Activated CD8-positive, alpha-beta memory T cell treated with anti-CD3 and anti-CD28 coated beads, Interleukin-2, amount 50 U/mL, for 1 hour (primary cell): ENCODE results near the gene BLM.
"Not testable (repeated sequence)": the region's sequence is repeated elsewhere in the genome, so short reads cannot be mapped to it uniquely, and the experiment has no call there.

Experiments used
- DNase-seq: peaks from one replicate; pipeline ENCODE4 v3.0.0-alpha.2; 2020; ENCODE audit errors: extremely low read depth

BLM gene

GRCh38 chr15:90735923-90736322, 18.8 kb downstream of the BLM start:
- DNase-seq = no peak

DNA sequence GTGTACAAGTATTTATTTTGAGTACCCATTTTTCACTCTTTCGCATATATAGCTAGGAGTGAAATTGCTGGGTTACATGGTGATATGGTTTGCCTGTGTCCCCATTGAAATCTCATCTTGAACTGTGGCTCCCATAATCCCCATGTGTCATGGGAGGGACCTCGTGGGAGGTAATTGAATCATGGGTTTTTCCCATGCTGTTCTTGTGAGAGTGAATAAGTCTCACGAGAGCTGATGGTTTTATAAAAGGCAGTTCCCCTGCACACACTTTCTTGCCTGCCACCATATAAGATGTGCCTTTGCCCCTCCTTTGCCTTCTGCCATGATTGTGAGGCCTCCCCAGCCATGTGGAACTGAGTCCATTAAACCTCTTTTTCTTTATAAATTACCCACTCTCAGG, 23.4 kb downstream of the BLM start:
- DNase-seq = not testable (repeated sequence)

- DNase-seq = no peak
Measured at GRCh38 chr15:90742087-90742486, 24.9 kb downstream of the BLM start.

- DNase-seq = no peak
Measured at GRCh38 chr15:90743407-90743806, 26.3 kb downstream of the BLM start.

- no peak for DNase-seq
Measured at GRCh38 chr15:90744759-90745402, 27.7 kb downstream of the BLM start.

GRCh38 chr15:90749754-90750153, 32.6 kb downstream of the BLM start:
- no peak for DNase-seq

- DNase-seq = no peak
Measured at GRCh38 chr15:90750186-90750585, 33.0 kb downstream of the BLM start.

- DNase-seq = no peak
Measured at GRCh38 chr15:90751300-90751825, 34.2 kb downstream of the BLM start.

DNA sequence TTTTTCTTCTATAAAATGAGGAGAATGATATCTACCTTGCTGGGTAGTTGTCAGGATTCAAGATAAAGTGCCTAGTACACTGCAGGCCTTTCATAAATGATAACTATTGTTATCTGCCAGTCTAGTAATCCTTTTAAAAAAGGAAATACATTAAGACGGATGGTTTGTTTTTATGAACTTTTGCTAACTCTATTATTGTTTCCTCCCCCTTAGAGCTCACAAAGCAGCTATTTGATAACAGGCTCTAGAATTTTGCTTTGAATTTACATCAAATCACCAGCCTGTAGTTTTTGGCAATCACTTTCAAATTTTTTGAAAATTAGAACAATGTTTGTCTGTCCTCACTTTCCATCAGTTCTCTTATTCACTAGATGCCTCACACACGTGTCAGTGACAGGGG, 39.8 kb downstream of the BLM start:
- no peak for DNase-seq

DNA sequence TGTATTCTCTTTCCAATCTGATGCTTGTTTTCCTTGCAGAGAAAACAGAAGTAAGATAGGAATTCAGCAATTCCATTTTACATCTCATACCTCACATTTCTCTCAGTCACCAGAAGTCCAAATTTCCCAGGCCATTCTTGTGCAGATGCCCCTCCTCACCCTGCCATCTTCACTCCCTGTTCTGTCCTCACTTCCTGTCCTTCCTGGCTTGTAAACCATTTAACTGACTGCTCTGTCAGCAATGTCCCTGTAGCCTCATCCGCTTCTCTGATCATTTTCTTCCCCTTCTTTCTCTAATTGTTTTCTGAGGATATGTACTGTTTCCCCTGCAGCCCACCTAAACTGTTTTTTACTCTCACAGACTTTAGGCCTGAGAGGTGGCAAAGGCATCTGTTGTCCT, 40.3 kb downstream of the BLM start:
- DNase-seq = no peak

DNA sequence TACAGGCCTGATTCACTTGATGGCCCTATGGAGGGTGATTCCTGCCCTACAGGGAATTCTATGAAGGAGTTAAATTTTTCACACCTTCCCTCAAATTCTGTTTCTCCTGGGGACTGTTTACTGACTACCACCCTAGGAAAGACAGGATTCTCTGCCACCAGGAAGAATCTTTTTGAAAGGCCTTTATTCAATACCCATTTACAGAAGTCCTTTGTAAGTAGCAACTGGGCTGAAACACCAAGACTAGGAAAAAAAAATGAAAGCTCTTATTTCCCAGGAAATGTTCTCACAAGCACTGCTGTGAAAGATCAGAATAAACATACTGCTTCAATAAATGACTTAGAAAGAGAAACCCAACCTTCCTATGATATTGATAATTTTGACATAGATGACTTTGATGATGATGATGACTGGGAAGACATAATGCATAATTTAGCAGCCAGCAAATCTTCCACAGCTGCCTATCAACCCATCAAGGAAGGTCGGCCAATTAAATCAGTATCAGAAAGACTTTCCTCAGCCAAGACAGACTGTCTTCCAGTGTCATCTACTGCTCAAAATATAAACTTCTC, 43.6 kb downstream of the BLM start:
- no peak for DNase-seq

DNA sequence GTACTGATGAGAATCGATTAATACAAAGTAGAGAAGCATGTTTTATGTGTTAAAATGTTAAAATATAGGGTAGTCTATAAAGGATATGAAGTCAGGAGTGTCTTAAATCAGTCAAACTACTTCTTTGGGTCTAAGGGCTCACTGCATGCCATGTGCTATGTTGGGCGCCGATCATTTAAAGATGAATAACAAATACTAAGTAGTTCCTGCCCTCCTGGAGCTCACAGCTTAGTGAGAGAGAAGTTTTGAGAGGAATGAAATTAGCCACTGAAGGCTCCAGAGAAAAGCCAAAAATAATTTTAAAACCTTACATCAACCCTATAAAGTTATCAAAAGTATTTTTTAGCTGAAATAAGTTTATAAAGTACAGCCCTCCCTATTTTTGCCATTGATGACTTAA, 44.5 kb downstream of the BLM start:
- no peak for DNase-seq

- no peak for DNase-seq
Measured at GRCh38 chr15:90762109-90762508, 45.0 kb downstream of the BLM start.

DNA sequence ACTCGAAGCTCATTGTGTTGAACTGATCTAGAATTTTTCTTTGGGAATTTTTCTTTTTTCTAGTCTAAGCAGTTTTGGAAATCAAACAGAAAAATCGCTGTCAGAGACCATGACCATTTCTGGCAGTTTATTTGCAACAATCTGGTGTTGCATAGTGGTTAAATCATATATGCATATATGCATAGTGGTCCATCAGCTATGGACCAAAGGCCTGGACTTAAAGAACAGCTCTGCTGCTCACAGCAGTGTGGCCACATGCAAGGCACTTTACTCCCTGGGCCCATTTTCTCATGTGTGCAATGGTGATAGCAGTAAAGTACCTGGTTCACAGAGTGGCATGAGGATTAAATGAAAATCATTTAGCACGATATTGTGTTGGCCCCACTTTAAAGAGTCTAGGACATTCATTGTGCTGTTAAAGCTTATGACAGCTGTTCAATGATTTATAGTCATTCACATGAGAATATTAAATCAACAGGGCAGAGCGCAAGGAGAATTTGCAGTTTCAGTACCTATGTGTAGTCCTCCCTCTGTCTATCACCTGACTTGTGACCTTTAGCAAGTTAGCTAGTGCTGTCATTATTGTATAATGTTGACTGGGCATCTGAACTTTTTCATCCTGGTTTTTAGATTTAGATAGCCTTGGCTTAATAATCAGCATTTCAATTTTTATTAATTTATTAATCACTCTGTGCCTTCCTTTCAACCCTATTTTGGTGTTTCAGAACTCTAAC, 46.4 kb downstream of the BLM start:
- DNase-seq = no peak

- DNase-seq = no peak
Measured at GRCh38 chr15:90765531-90765930, 48.4 kb downstream of the BLM start.

- DNase-seq = no peak
Measured at GRCh38 chr15:90765966-90766365, 48.8 kb downstream of the BLM start.

- DNase-seq = no peak
Measured at GRCh38 chr15:90769375-90769774, 52.2 kb downstream of the BLM start.

DNA sequence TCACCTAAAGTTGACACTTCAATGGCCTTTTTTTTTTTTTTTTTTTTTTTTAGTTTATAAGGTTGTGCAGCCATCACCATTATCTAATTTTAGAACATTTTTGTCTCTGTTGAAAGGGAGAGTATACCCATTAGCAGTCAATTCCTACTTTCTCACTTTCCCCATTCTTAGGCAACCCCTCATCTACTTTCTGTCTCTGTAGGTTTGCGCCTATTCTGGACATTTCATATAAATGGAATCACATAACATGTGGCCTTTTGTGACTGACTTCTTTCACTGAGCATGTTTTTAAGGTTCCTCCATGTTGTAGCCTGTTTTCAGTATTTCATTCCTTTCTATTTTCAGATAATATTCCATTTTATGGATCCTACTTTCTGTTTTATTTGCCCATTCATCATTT, 56.3 kb downstream of the BLM start:
- DNase-seq = no peak

DNA sequence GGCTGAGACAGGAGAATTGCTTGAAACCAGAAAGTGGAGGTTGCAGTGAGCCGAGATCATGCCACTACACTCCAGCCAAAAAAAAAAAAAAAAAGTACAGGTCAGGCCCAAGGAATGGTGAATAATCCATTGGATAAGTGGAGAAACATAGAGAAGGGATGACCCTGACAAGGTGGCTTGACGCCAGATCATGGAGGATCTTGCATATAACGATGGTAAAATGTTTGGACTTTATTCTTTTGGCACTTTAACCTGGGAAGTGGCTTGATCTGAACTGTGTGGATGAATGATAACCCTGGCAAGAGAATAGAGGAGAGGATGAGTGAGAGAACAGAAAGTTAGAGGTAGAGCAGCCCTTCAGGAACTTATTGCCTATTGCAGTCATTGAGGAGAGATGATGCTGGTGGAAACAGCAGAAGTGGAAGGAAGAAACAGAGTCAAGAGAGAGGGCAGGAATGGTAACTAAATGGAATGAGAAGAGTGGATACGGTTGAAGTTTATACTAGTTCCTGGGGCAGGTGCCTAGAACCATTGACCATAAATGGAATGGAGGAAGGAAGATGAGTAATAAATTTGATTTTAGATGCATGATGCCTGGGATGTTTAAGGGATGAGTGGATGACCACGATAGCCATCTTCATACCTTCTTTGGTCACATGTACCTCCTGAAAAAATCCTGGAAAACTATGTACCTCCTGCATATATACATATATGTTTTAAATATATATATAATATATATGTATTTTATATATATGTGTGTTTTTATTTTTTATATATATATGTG, 57.8 kb downstream of the BLM start:
- DNase-seq = no peak

DNA sequence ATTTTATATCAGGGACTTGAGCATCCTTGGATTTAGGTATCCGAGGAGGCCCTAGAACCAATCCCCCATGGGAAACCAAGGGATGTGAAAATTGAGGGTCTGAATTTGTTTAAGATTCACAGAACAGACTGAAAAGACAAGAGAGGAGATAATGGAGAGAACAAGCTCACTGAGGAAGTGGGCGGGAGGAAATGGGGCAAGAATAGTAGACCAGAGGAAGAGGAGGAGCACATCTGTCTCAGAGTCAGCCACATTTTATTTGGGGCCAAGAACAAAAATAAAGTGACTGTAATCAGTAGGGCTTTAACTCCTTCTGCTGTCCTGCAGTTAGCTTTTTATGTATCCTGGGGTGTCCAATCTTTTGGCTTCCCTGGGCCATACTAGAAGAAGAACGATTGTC, 63.8 kb downstream of the BLM start:
- no peak for DNase-seq

- DNase-seq = no peak
Measured at GRCh38 chr15:90782442-90782841, 65.3 kb downstream of the BLM start.

DNA sequence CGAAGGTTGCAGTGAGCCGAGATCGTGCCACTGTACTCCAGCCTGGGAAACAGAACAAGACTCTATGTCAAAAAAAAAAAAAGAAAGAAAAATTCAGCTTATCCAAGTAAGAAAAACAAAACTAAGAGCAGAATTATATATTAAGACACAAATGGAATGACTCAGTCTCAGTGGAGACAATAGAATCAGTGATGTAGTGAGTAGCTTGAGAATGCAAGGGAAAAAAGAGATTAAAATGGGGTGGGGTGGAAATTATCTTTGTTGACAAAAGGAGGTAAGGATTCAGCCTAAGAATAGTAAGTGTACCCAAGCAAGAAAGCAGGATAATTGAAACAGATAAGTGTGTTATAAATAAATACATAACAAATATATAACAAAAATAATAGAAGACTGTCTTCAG, 70.7 kb downstream of the BLM start:
- no peak for DNase-seq
